Measurements from ENCODE around the gene SHISAL2A. TPM values are rescaled to one million over a fixed set of nuclear protein-coding genes. Genes with fewer than 3 reads are reported as not detected.
A peak's percentile ranks its signal among the peaks of the same experiment; 100 is the strongest.

SHISAL2A gene
- total RNA-seq, 4 donors from 2014 or later: 0.88 to 7.4 (median 1.7) TPM; not detected in 1

- no peaks in the 10 kb centered on the region for H3K36me3 ChIP-seq
- H3K27ac ChIP-seq: no peak overlapping the region
- no peak for DNase-seq
- H3K4me1 ChIP-seq: no peaks in the 10 kb centered on the region
- no peak overlapping the region for H3K4me3 ChIP-seq
- TF ChIP-seq CTCF (IDR thresholded peaks at IDR 0.05): no peak
- TF ChIP-seq POLR2A (IDR thresholded peaks at IDR 0.05): no peak
- H3K27me3 ChIP-seq: no peaks in the 10 kb centered on the region
- peaks cover 0 to 7% (median 0%) of the 10 kb centered on the region in 4 donors for H3K9me3 ChIP-seq
These were observed 11.0 kb upstream of the SHISAL2A start for GRCh38 chr1:52621950-52622349.

- no peak overlapping the region for H3K4me3 ChIP-seq
- H3K27ac ChIP-seq: no peak overlapping the region
- H3K27me3 ChIP-seq: no peaks in the 10 kb centered on the region
- no peak for DNase-seq
- no peaks in the 10 kb centered on the region for H3K4me1 ChIP-seq
- H3K9me3 ChIP-seq: peaks cover 0 to 7% (median 0%) of the 10 kb centered on the region in 4 donors
- no peaks in the 10 kb centered on the region for H3K36me3 ChIP-seq
- TF ChIP-seq CTCF (IDR thresholded peaks at IDR 0.05) (no peak), POLR2A (IDR thresholded peaks at IDR 0.05) (no peak)
These were observed 9.2 kb upstream of the SHISAL2A start for GRCh38 chr1:52623812-52624211.

GRCh38 chr1:52627028-52627427, 5.9 kb upstream of the SHISAL2A start:
- Histone ChIP-seq H3K4me3 (no peak overlapping the region), H3K27me3 (no peaks in the 10 kb centered on the region), H3K36me3 (no peaks in the 10 kb centered on the region), H3K27ac (no peak overlapping the region), H3K4me1 (peaks cover 0 to 7% (median 0%) of the 10 kb centered on the region in 4 donors), H3K9me3 (peaks cover 0 to 7% (median 0%) of the 10 kb centered on the region in 4 donors)
- DNase-seq: no peak
- TF ChIP-seq CTCF (IDR thresholded peaks at IDR 0.05) (no peak), POLR2A (IDR thresholded peaks at IDR 0.05) (no peak)

- no peak overlapping the region for H3K4me3 ChIP-seq
- no peak for DNase-seq
- H3K9me3 ChIP-seq: no peaks in the 10 kb centered on the region
- TF ChIP-seq CTCF (IDR thresholded peaks at IDR 0.05) (no peak), POLR2A (IDR thresholded peaks at IDR 0.05) (no peak)
- no peaks in the 10 kb centered on the region for H3K36me3 ChIP-seq
- H3K27me3 ChIP-seq: peaks cover 0 to 10% of the 10 kb centered on the region in 2 donors
- peaks cover 0 to 12% (median 3%) of the 10 kb centered on the region in 4 donors for H3K4me1 ChIP-seq
- H3K27ac ChIP-seq: peak overlapping the region in 1 of 4 donors; percentile 52
These were observed 4.2 kb upstream of the SHISAL2A start for GRCh38 chr1:52628614-52629324.

GRCh38 chr1:52629325-52629643, 3.7 kb upstream of the SHISAL2A start:
- DNase-seq: peak in 1 of 3 donors; percentile 53
- no peaks in the 10 kb centered on the region for H3K36me3 ChIP-seq
- no peaks in the 10 kb centered on the region for H3K9me3 ChIP-seq
- H3K4me1 ChIP-seq: peaks cover 0 to 12% (median 4%) of the 10 kb centered on the region in 4 donors
- TF ChIP-seq POLR2A (IDR thresholded peaks at IDR 0.05) (no peak), CTCF (IDR thresholded peaks at IDR 0.05) (no peak)
- H3K27ac ChIP-seq: peak overlapping the region in 1 of 4 donors; percentile 52
- H3K4me3 ChIP-seq: no peak overlapping the region
- H3K27me3 ChIP-seq: peaks cover 0 to 10% of the 10 kb centered on the region in 2 donors
